ENCODE measurements around the gene MREG. TPM values are rescaled to one million over a fixed set of nuclear protein-coding genes. Genes with fewer than 3 reads are reported as not detected.

MREG gene
- total and polyA plus RNA-seq, 2 experiments from 2014 or later: 1.3 to 1.6 TPM

- DNase-seq (ENCODE audit: low read depth in 1 of 2, low spot score in 1 of 2): peak; percentile 15 to 88
- no peak overlapping the region for H3K27ac ChIP-seq
- no peaks in the 10 kb centered on the region for H3K36me3 ChIP-seq
Measured at GRCh38 chr2:215921895-215922294, 91.5 kb downstream of the MREG start.

DNA sequence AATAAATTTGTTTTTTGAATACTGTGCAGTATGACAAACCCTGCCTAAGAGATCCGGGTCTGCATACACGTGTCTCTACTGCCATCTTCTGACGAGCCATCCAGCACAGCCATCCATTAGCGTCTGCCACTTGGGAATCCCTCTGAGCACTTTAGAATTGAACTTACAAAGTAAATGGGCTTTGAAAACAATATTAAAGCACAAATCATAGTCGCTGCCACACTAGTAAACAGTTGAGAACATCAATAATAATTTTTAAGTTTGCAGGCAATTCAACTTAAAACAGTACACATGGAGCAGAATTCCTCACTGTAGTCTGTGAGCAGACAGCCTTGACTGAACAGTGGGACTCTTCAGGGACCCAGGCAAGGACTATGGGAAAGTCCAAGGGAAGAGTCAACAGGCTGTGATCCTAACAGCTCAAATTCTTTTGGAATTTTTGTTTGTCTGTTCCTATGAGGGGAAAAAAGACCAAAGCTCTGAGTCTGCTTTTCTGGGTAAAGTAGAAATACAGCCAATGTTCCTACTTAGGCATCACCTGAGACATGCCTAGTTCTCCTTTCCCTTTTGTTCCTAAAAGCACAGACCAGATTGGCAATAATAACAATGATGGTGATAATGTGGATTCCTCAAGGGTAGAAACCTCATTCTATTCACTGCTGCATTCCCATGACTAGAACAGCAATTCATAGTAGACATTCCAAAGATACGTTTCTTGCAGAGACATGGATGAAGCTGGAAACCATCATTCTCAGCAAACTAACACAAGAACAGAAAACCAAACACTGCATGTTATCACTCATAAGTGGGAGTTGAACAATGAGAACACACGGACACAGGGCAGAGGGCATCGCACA is 92.9 kb downstream of the MREG start:
- Histone ChIP-seq H3K4me3 (no peak overlapping the region), H3K27ac (no peak overlapping the region), H3K36me3 (no peaks in the 10 kb centered on the region), H3K9me3 (ENCODE audit: low read depth) (no peaks in the 10 kb centered on the region), H3K27me3 (no peaks in the 10 kb centered on the region), H3K4me1 (ENCODE audit: low read depth) (peaks cover 8% of the 10 kb centered on the region)
- DNase-seq (ENCODE audit: low read depth in 1 of 2, low spot score in 1 of 2): peak; percentile 72 to 94
- TF ChIP-seq CTCF (IDR thresholded peaks at IDR 0.05; ENCODE audit: low read depth, low read length): peak; percentile 82

More at GRCh38 chr2:215921895-215922294, 91.5 kb downstream of the MREG start:
- Histone ChIP-seq H3K27me3 (no peaks in the 10 kb centered on the region), H3K9me3 (ENCODE audit: low read depth) (no peaks in the 10 kb centered on the region), H3K4me1 (ENCODE audit: low read depth) (peaks cover 8% of the 10 kb centered on the region), H3K4me3 (no peak overlapping the region)
- no peak for TF ChIP-seq CTCF (IDR thresholded peaks at IDR 0.05; ENCODE audit: low read depth, low read length)

- H3K9me3 ChIP-seq (ENCODE audit: low read depth): no peaks in the 10 kb centered on the region
- no peak for TF ChIP-seq CTCF (IDR thresholded peaks at IDR 0.05; ENCODE audit: low read depth, low read length)
Measured at GRCh38 chr2:215919624-215920243, 93.6 kb downstream of the MREG start.

GRCh38 chr2:215918901-215919599 is 94.3 kb downstream of the MREG start:
- Histone ChIP-seq H3K36me3 (no peaks in the 10 kb centered on the region), H3K27ac (no peak overlapping the region), H3K4me3 (no peak overlapping the region), H3K27me3 (no peaks in the 10 kb centered on the region), H3K4me1 (ENCODE audit: low read depth) (peaks cover 8% of the 10 kb centered on the region), H3K9me3 (ENCODE audit: low read depth) (no peaks in the 10 kb centered on the region)
- peak in 1 of 2 donors; percentile 29 for DNase-seq (ENCODE audit: low read depth in 1 of 2, low spot score in 1 of 2)
- no peak for TF ChIP-seq CTCF (IDR thresholded peaks at IDR 0.05; ENCODE audit: low read depth, low read length)

More at GRCh38 chr2:215919624-215920243, 93.6 kb downstream of the MREG start:
- Histone ChIP-seq H3K27me3 (no peaks in the 10 kb centered on the region), H3K4me1 (ENCODE audit: low read depth) (peaks cover 8% of the 10 kb centered on the region), H3K36me3 (no peaks in the 10 kb centered on the region), H3K27ac (no peak overlapping the region), H3K4me3 (no peak overlapping the region)
- no peak for DNase-seq (ENCODE audit: low read depth in 1 of 2, low spot score in 1 of 2)

GRCh38 chr2:215917953-215918620 is 95.3 kb downstream of the MREG start:
- DNase-seq (ENCODE audit: low read depth in 1 of 2, low spot score in 1 of 2): peak; percentile 29 to 35
- peak overlapping the region; percentile 46 for H3K27ac ChIP-seq
- no peaks in the 10 kb centered on the region for H3K36me3 ChIP-seq
- H3K4me1 ChIP-seq (ENCODE audit: low read depth): peaks cover 8% of the 10 kb centered on the region
- H3K4me3 ChIP-seq: no peak overlapping the region
- no peak for TF ChIP-seq CTCF (IDR thresholded peaks at IDR 0.05; ENCODE audit: low read depth, low read length)
- no peaks in the 10 kb centered on the region for H3K27me3 ChIP-seq
- no peaks in the 10 kb centered on the region for H3K9me3 ChIP-seq (ENCODE audit: low read depth)
